HepG2 (cell line): ENCODE data around the gene KAZN. TPM values are rescaled to one million over a fixed set of nuclear protein-coding genes. Genes with fewer than 3 reads are reported as not detected.

Experiments used
- ATAC-seq: fragments of 200-7000 bp; cut with Tn5 transposase; 3 replicates; pipeline ENCODE4 v1.9.1; 2020; ENCODE audit warnings: mild to moderate bottlenecking, moderate library complexity
- BruUV-seq: library from RNA; stranded (reverse); fragments of 400-500 nt; replicated peaks from 2 replicates; lab custom pipeline; 2021; lab: Mats Ljungman, UMichigan
- CTCF ChIA-PET: fragments of 300-600 bp; formaldehyde crosslinking; extraction: SDS; loops from one replicate; lab custom pipeline; 2021; ENCODE audit warnings: low total read pairs, inconsistent platforms, low intra/inter-chr PET ratio; lab: Yijun Ruan, JAX
- POLR2A ChIA-PET: fragments of 350-600 bp; sonication (Branson Sonifier 250); formaldehyde crosslinking; loops from one replicate; lab custom pipeline; 2020; ENCODE audit warnings: antibody characterized with exemption, inconsistent platforms; lab: Yijun Ruan, JAX
- DNase-seq: peaks from one replicate; pipeline ENCODE4 v3.0.0-alpha.2; 2015; ENCODE audit warnings: low spot score
- FAIRE-seq: peaks from 3 replicates; lab custom pipeline; 2011; peaks lifted over from hg19 to GRCh38; lab: Jason Lieb, UNC
- H2AFZ ChIP-seq: one replicate; pipeline ENCODE4 v1.6.1; 2011; ENCODE audit warnings: low read length, inconsistent platforms
- H3K27ac ChIP-seq: fragments of 300-600 bp; 3 replicates; pipeline ENCODE4 v1.8.0; 2011; ENCODE audit warnings: mixed run types, mild to moderate bottlenecking, mixed read lengths, low read length, inconsistent platforms; ENCODE audit not compliant: insufficient read depth; ENCODE audit errors: extremely low read length
- H3K27me3 ChIP-seq, 2 experiments: fragments of 200-600 bp in 1 of 2; 2 replicates in 1 of 2; 3 replicates in 1 of 2; pipeline versions ENCODE4 v1.6.0 to v1.8.0; 2011; ENCODE audit warnings: low read length in 2 of 2, mild to moderate bottlenecking in 2 of 2, moderate library complexity in 2 of 2, inconsistent platforms in 1 of 2; ENCODE audit not compliant: insufficient read depth in 2 of 2, control insufficient read depth in 1 of 2
- H3K36me3 ChIP-seq, 2 experiments: fragments of 200-600 bp in 1 of 2; replicated peaks in 1 of 2; 2 replicates in 1 of 2; 3 replicates in 1 of 2; pipeline versions ENCODE4 v1.5.1 to v1.8.0; 2011; ENCODE audit warnings: low read length in 2 of 2, inconsistent platforms in 1 of 2; ENCODE audit not compliant: insufficient read depth in 2 of 2, control insufficient read depth in 1 of 2
- H3K4me1 ChIP-seq: 2 replicates; pipeline ENCODE4 v1.5.1; 2012; ENCODE audit warnings: low read length, inconsistent platforms; ENCODE audit not compliant: insufficient read depth
- H3K4me2 ChIP-seq: 2 replicates; pipeline ENCODE4 v1.6.0; 2011; ENCODE audit warnings: low read depth, low read length, inconsistent platforms
- H3K4me3 ChIP-seq, 3 experiments: fragments of 200-600 bp in 1 of 3; sonication (generic), shearing (Covaris generic) in 1 of 3; replicated peaks in 1 of 3; 2 replicates each; pipeline ENCODE4 v1.5.1; 2011 to 2016; ENCODE audit warnings: low read length in 3 of 3, inconsistent platforms in 2 of 3, low read depth in 2 of 3, mild to moderate bottlenecking in 2 of 3, control low read depth in 1 of 3, mixed read lengths in 1 of 3; ENCODE audit not compliant: insufficient read depth in 1 of 3
- H3K79me2 ChIP-seq: one replicate; pipeline ENCODE4 v1.6.1; 2011; ENCODE audit warnings: low read length, inconsistent platforms; ENCODE audit not compliant: insufficient read depth
- H3K9ac ChIP-seq: 2 replicates; pipeline ENCODE4 v1.6.0; 2011; ENCODE audit warnings: mild to moderate bottlenecking, low read depth, low read length, inconsistent platforms; ENCODE audit not compliant: insufficient read depth
- H3K9me3 ChIP-seq: 2 replicates; pipeline ENCODE4 v1.5.1; 2012; ENCODE audit warnings: mild to moderate bottlenecking, low read length
- H4K20me1 ChIP-seq: 2 replicates; pipeline ENCODE4 v1.6.0; 2011; ENCODE audit warnings: inconsistent platforms, mild to moderate bottlenecking, low read length, moderate library complexity; ENCODE audit not compliant: insufficient read depth
- KDM2A ChIP-seq: sonication (generic); formaldehyde crosslinking; IDR thresholded peaks from 2 replicates; pipeline ENCODE4 v1.4.0; 2020; ENCODE audit warnings: low read depth, missing genetic modification reagents, borderline replicate concordance
- MBNL3 ChIP-seq: fragments of 250-450 bp; sonication (Bioruptor Pico); conservative IDR thresholded peaks from 2 replicates; pipeline ENCODE4 v1.8.0; 2022; ENCODE audit warnings: mild to moderate bottlenecking, inconsistent platforms
- NAIF1 ChIP-seq: sonication (generic); formaldehyde crosslinking; IDR thresholded peaks from 2 replicates; pipeline ENCODE4 v1.5.0; 2020; ENCODE audit warnings: mild to moderate bottlenecking, missing genetic modification reagents, borderline replicate concordance
- NFKB2 ChIP-seq: sonication (generic); formaldehyde crosslinking; IDR thresholded peaks from 2 replicates; pipeline ENCODE4 v1.4.0; 2020; ENCODE audit warnings: missing genetic modification reagents, borderline replicate concordance
- ZFP41 ChIP-seq: sonication (generic); formaldehyde crosslinking; IDR thresholded peaks from 2 replicates; pipeline ENCODE4 v1.4.0; 2020; ENCODE audit warnings: mild to moderate bottlenecking, missing genetic modification reagents, borderline replicate concordance
- WGBS: methylation state at CpG from one replicate; pipeline ENCODE4 v1.1.6; 2017; ENCODE audit warnings: low lambda C conversion rate; 5-methylcytosine and 5-hydroxymethylcytosine counted together
- in situ Hi-C: cut with HindIII; loops from 2 replicates; pipeline ENCODE4 v1.10.0; 2017; ENCODE audit warnings: low pct_unique_long_range_greater_than_20kb; ENCODE audit not compliant: extremely low pct_ligation_motif_present
- intact Hi-C: fragments of 100-400 bp; cut with micrococcal nuclease; formaldehyde crosslinking; loops from one replicate; pipeline ENCODE4 v1.10.0; 2022; ENCODE audit not compliant: unreplicated experiment
- polyA plus RNA-seq, 8 experiments: library from polyadenylated mRNA; depleted of rRNA in 3 of 8; stranded (reverse) in 7 of 8; unstranded in 1 of 8; fragments of >200 nt; fragmentation: Illumina TruSeq in 4 of 8; extraction: Trizol in 4 of 8; gene quantifications; 2 replicates each; pipeline versions ENCODE4 v1.2.1 to v1.2.3, GENCODE V29; 2011 to 2016; ENCODE audit warnings: low read depth in 4 of 8, missing spikeins in 1 of 8, mixed read lengths in 1 of 8; ENCODE audit not compliant: insufficient read depth in 1 of 8
- total RNA-seq, 5 experiments: library from RNA; depleted of rRNA; stranded (reverse); fragments of >200 nt; fragmentation: Illumina TruSeq; extraction: Trizol; gene quantifications; 2 replicates each; pipeline ENCODE4 v1.2.3, GENCODE V29; 2016; ENCODE audit warnings: low read depth in 1 of 5
- TF ChIP-seq, protein P1 (sequence below): sonication (generic); formaldehyde crosslinking; IDR thresholded peaks from 2 replicates; pipeline ENCODE4 v1.4.0; 2020; ENCODE audit warnings: missing genetic modification reagents, borderline replicate concordance
- TF ChIP-seq, protein P2 (sequence below): sonication (generic); formaldehyde crosslinking; IDR thresholded peaks from 2 replicates; pipeline ENCODE4 v1.4.0; 2020; ENCODE audit warnings: missing genetic modification reagents, borderline replicate concordance

The KAZN gene
- total and polyA plus RNA-seq, 2 of the 13 experiments (the other 11 are each of a cell fraction or from before 2014, with no cell fraction given): 10.4 to 13.5 TPM

DNA sequence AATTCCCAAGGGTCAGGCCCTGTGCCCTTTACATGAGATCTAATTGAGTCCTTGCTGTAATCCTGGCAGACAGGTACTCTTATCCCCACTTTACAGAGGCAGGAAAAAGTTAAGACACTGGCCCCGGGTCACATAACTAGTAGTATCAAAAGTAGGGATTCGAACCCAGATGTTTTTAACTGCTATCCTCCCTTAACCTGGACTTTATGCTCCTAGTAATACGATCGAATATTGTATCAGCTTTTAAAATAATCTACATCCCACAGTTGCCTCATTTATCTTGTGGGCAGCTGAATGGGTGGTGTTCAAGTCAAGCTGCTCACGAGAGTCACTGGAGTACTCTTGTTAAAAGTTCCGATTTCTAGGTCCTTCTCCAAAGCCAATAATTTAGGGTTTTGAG is 529.6 kb downstream of the KAZN start:
- 52% methylated on average over 6 of the region's 6 CpGs for WGBS
- Histone ChIP-seq H3K79me2 (no peaks in the 10 kb centered on the region), H3K4me2 (no peak overlapping the region), H3K9ac (no peak overlapping the region), H3K4me3 (no peak overlapping the region), H3K36me3 (no peaks in the 10 kb centered on the region), H2AFZ (no peak overlapping the region), H4K20me1 (no peaks in the 10 kb centered on the region), H3K27ac (no peak overlapping the region), H3K9me3 (no peaks in the 10 kb centered on the region), H3K4me1 (no peaks in the 10 kb centered on the region), H3K27me3 (no peaks in the 10 kb centered on the region)
- ChIA-PET POLR2A (interaction anchor here (1.2 kb wide), 1 partner anchor 23 kb away, joined by 5 read pairs; no protein-coding TSS in a partner anchor), CTCF (interaction anchor here (1.7 to 4.4 kb wide), 3 partner anchors 26 to 177 kb away, joined by 10 to 53 read pairs (median 19); partner anchors contain the start of gene TMEM51)
- ATAC-seq (no peak), DNase-seq (no peak), FAIRE-seq (no peak)
- in situ Hi-C loops (loop anchor here (5.0 to 10.0 kb wide), 2 partner anchors 144 to 177 kb away; no protein-coding TSS in a partner anchor), intact Hi-C loops (loop anchor here (1.0 to 2.0 kb wide), 5 partner anchors 25 to 176 kb away; partner anchors contain the start of gene TMEM51)
- TF ChIP-seq, protein P1, sequence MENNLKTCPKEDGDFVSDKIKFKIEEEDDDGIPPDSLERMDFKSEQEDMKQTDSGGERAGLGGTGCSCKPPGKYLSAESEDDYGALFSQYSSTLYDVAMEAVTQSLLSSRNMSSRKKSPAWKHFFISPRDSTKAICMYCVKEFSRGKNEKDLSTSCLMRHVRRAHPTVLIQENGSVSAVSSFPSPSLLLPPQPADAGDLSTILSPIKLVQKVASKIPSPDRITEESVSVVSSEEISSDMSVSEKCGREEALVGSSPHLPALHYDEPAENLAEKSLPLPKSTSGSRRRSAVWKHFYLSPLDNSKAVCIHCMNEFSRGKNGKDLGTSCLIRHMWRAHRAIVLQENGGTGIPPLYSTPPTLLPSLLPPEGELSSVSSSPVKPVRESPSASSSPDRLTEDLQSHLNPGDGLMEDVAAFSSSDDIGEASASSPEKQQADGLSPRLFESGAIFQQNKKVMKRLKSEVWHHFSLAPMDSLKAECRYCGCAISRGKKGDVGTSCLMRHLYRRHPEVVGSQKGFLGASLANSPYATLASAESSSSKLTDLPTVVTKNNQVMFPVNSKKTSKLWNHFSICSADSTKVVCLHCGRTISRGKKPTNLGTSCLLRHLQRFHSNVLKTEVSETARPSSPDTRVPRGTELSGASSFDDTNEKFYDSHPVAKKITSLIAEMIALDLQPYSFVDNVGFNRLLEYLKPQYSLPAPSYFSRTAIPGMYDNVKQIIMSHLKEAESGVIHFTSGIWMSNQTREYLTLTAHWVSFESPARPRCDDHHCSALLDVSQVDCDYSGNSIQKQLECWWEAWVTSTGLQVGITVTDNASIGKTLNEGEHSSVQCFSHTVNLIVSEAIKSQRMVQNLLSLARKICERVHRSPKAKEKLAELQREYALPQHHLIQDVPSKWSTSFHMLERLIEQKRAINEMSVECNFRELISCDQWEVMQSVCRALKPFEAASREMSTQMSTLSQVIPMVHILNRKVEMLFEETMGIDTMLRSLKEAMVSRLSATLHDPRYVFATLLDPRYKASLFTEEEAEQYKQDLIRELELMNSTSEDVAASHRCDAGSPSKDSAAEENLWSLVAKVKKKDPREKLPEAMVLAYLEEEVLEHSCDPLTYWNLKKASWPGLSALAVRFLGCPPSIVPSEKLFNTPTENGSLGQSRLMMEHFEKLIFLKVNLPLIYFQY (CRISPR knock-in tag): no peak
- TF ChIP-seq MBNL3 (CRISPR knock-in tag) (no peak), KDM2A (CRISPR knock-in tag) (no peak), ZFP41 (CRISPR knock-in tag) (no peak), NFKB2 (CRISPR knock-in tag) (no peak), NAIF1 (CRISPR knock-in tag) (no peak)
- TF ChIP-seq, protein P2, sequence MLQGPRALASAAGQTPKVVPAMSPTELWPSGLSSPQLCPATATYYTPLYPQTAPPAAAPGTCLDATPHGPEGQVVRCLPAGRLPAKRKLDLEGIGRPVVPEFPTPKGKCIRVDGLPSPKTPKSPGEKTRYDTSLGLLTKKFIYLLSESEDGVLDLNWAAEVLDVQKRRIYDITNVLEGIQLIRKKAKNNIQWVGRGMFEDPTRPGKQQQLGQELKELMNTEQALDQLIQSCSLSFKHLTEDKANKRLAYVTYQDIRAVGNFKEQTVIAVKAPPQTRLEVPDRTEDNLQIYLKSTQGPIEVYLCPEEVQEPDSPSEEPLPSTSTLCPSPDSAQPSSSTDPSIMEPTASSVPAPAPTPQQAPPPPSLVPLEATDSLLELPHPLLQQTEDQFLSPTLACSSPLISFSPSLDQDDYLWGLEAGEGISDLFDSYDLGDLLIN (CRISPR knock-in tag): no peak
- BruUV-seq: no TSS peak
